Nucleus accumbens (tissue), 56 donors: ENCODE results near the gene HEMK1.

ENCODE experiments used
- DNase-seq, 56 donors: peaks; one replicate each; lab custom pipeline; 2025; lab: John Stamatoyannopoulos, UW

Gene HEMK1

DNA sequence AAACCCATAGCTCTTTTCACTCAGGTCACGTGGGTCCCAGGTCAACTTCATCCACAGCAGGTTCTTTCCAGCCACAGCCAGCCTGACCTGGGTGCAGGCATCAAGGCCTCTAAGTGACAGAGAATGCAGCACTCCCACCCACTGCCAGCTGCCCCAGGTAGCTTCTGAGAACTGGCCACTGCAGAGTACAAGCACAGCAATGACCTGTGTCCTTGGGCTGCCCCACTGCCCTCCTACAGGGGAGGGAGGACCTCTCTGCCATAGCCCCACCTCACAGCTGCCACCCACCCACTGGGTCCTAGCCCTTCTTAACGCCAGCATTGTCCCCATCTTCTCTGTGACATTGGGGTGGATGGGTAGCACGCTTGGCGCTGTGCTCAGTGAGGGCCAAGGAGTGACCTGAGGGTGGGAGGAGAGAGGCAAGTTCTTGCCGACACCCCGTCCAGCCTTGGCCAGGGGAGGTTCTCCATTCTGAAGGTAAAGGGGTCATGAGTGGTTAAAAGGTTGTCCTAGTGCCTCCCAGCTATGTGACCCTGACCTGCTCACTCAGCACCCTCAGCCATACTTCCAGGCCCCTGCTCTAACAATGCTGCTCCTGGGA is 29.9 kb downstream of the HEMK1 start:
- DNase-seq = no peak

DNA sequence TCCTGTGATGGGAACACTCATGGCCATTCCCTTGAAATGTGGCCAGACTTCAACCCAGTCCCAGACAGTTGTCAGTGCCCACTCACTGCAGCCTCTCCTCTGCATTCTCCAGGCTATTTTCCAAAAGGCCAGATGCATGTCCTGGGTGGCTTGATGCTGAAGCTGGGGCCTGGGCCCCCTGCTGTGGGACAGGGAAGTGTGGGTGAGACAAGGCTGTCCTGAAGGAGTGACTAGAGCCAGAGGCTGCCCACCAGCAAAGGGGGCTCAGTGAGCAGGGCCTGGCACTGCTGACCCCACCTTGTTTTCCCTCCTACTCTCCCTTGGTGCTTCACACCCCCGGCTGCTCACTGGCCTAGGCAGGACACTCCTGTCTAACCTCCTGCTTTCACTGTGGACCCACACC is 30.4 kb downstream of the HEMK1 start:
- DNase-seq = no peak

DNA sequence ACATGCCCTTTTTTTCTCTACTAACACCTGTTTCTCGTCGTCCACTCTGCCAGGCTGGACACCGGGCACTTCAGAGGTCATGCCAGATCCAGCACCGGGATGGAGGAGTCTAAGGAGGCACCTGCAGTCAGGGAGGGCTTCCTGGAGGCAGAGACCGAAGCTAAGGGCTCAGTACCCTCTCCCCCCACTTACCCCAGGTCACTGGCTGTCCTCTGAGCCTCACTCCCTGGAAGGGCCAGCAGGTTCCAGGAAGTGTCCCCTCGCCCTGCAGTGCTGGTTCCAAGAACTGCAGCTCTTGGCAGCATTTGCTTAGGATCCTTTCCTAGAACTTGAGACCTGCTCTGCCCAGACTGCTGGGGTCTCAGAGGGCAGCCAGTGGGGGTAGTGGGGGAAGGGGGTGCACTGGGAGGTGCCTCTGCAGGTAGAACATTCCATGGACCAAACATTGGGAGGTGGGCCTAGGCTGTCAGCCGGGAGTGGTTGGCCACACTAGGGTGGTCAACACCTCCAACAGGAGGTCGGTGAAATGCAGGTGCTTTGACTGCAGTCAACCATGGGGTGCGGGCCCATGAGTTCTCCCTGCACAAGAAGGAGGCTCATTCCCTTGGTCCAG is 30.9 kb downstream of the HEMK1 start:
- no peak for DNase-seq

DNA sequence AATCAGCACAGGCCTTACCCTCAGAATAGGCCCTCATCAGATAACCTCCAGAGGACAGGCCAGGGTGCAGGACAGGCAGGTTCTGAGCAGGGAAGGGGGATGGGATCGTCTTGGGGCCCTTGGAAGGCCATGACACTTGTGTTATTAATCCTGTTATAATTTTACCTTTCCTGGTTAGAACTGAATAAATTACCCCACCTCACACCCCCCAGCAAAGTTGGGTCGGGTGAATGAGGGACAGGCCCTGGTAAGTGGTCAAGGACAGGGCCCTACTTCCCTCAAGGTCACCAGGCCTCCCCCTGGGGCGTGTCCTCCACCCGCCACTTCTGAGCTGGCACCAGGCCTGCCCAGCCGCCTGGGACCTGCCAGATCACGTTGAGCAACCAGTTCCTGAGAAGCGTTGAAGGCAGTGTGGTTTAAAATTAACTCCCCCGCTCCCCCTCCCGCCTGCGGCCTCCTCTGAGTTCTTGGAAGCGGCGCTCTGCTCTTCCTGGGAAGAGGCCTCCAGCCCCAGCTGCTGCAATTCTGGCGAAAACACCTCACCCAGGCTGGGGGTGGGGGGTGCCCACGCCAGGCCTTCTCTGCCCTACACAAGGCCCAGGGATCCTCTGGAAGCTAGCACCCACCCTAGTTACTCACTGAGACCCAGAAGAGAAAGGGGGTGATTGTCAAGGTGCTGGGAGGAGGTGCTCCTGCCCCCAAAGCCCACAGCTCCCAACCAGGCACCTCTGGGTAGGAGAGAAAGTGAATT is 31.7 kb downstream of the HEMK1 start:
- peak in 55 of 56 donors; percentile 10 to 87 (median 63) for DNase-seq

DNA sequence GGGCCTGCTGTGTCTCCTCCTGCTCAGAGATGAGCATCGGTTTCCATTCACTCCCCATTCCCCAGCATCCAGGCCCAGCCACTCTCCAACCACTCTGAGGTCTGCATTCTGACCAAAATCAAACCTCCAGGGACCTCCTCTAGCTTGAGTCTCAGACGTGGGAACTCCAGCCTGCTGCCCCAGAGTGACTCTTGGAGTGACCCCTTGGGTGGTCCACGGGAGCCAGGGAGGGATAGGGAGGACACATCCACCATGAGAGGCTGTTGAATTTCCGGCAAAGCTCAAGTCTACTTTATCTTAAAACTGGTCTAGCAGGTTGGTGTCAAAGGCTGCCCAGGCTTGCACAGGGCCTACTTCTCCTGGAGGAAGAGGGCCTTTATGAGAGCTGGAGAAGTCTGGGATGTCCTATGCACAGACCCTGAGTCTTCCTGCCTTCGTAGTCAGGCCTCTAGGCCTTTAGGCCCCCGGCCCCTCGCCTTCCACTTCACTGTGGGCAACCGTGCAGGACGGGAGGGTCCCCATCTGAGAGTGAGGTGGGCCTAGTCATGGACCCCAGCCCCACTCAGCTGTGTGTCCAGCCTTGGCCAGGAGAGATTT is 33.4 kb downstream of the HEMK1 start:
- no peak for DNase-seq

DNA sequence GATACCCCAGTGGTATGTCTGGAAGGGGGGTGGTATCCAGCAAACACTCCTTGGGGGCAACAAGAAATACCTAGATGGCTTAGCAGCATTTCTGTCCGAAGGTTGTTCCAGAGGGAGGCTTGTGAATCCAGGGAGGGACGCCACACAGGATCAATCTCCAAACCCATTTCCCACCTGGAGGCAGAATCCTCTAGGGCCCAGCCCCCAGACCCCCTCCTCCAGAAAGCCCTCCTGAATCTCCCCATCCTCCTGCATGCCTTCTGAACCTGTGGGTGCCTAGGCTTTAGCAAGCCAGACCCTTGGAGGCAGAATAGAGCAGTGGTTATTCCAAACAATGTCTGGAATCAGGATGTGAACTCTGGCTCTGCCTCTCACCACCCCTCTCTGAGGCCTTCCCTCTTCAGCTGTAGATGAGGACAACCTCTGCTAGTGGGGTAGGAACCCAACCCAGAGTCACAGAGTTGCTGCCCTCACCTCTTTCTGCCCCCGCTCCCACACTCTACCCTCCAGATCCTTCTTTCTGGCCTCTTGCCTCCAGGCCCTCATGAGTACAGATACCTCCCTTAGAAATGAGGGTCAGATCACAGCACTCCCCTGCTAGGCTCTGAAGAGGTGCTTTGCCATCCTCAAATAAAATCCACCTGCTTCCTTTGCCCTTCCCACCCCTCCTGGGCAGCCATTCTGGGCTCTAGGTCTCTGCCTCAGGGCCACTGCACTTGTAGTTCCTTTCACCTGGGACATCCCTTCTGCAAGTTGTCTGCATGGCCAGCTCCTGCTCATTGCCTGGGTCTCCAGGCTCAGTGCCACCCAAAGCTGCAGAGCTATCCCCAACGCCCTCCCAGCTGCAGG is 34.2 kb downstream of the HEMK1 start:
- DNase-seq = no peak

DNA sequence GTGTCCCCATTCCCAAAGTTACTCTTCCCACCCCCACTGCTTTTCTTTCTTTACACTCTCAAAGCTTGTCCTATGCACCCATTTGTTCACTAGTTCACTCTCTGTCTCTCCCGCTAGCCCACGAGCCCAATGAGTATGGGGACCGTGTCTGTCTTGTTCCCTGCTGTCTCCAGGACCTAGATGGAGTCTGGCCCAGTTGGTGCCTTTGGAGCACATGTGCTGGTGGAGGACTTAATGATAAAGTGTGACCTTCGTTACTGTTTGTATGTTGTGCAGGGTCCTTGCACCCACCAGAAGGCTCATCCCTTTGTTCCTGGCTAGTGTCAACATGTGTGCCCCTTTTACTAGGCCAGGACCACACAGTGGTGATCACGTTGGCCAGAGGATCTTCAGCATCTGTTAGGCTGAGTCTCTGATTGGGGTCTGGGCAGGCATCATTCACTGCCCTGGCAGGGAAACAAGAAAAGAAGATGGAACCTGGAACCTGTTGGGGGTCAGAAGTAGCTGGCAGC is 34.8 kb downstream of the HEMK1 start:
- no peak for DNase-seq

DNA sequence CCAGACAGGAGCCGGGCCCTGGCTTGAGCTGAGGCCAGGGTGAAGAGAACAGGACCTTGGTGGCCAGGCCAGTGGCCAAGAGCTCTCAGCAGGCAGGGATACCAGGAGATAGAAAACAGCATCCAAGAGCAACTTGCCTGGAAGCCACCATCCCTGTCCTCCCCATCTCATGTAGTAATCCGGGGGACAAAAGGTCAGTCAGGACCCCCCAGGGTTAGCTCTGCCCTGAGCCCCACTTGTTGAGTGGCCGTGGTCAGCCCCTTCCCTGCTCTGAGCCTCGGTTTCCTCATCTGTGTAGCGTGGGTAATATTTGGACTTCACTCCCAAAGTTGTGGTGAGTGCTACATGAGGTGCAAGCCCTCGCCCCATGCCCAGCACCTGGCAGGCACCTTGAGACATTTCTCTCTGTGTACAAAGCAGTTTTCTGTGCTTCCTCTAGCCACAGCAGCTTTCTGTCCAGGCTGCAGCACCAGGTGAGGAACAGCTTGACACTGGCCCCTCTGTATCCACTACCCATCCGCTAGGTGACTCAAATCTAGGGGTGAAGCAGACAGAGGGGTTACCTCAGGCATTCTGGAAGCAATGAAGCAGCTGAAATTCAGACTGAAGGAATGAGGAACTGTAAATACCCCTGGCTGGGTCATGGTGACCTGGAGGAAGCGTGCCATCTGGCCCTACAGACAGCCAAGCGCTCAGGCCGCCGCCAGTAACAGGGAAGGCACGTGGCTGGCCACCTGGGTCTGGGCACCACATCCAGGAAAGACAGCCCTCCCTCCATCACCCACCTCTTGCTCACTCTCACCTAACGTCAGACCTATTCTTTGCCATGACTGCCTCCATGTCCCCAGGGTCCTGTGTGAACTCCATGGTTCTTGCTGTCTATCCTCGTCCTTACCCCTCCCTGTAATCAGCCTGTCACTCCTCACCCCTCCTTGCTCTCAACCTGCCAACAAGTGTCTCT is 35.6 kb downstream of the HEMK1 start:
- DNase-seq = no peak

DNA sequence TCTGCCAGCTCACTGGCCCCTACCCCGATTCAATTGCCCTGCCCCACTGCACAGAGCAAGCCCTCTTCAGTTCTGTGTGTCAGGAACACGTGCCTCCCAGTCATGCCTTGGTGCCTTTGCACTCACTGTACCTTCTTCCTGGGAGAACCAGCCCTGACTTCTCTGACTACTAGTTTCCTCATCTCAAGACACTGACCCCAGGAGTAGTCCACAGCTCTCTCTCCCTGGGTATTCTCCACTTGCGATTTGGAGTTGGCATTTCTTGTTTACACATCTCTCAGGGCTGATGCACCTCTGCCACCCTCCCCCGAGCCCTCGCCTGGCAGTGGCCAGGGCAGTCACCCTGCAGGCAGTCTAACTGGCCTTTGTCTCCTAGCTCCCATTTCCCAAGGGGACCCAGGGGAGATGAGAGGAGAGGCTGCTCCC is 36.6 kb downstream of the HEMK1 start:
- no peak for DNase-seq

DNA sequence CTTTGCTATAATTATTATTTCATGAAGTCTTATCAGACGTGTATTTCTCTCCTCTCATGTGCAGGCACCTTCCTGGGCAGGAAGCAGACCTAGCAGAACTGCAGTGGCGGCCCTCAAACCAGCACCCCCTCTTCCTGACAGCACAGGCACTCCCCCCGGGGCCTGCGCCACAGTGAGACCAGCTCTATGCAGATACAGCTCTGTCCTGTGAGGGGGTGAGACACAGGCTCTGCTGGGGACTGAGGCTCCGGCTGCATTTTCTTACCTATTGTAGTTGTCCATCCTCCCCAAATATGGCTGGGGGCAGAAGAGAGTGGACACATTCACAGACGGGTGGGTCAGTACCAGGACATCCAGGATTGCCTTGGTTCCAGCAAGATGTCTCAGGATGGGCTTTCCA is 37.3 kb downstream of the HEMK1 start:
- DNase-seq = no peak

DNA sequence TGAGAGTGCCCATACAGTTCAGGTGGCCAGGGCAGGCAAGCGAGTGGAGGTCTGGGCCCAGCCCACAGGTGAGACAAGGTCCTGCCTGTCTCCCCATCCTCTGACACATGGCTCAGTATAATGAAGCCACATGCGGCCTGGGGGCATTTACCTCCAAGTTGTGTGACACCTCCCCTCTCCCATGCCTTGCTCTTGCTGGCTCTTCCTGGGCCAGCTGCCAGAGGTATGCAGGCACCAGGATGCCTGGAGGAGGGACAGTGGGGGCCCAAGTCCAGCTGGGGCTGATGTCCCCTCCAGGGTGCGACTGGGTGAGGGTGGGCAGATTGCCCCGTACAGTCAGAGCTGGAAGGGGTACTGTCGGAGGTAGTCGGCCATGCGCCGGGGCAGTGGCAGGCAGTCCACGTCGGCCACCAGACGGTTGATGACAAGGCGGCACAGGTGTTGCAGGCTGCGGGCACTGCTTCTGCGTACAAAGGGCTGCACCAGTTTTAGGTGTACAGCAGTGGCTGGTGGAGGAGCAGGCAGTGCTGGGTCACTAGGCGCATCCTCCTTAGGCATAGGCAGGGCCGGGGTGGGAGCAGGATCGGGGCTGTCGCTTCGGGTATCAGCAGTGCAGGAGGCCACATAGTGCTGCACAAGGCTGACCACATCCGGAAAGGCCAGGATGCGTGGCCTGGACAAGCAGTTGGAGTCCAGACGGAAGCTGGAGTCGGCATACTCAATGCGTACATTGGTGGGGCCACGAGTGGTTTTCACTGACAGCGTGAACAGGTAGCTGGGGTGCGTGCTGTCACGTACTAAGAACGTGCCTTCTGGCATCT is 38.2 kb downstream of the HEMK1 start:
- DNase-seq = no peak

DNA sequence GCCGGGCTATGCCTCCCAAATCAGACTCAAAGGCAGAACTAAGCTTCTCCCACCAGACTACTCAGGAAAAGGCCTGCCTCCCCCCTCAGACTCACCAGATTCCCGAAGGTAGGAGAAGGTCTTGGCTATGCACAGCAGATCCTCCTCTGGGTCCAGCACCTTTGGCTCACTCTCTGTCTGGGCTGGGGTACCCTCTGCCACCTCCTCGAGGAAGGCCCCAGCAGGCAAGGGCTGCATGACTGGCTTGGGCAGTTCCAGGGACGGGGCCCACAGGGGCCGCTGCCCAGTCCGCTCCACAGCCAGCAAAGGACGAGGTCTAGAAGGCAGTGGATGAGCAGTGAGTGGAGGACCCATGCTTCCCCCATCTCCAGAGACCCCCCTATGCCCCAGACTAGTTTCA is 39.0 kb downstream of the HEMK1 start:
- DNase-seq = no peak

DNA sequence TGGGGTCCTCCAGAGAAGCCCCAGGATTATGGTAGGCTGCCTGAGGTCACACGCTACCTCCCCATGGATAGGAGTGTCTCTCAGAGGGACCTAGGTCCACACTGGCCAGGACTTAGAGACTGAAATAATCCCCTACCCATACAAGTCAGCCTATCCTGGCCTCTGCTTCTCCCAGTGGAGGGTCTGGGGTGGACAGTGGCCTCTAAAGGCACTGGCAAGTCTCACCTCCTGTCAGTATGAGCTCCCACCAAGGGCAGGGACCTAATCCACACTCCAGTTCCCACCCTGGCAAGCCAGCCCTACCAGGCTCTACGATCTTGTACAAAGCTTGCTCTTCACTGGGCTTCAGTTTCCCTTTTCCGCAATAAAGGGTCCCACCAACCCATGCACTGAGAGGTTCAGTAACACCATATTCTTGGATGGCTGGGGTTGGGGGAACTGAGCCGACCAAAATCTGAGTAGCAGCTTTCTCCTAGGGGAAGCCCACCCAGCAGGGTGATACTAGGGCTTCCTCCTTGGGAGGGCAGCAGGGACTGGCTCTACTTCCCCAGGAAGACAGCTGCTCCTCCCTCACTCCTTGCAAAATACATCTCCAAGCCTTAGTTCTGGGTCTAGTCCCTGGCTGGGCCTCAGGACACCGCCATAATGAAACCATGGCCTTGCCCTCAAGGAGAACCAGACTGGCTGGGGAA is 39.9 kb downstream of the HEMK1 start:
- DNase-seq = no peak

DNA sequence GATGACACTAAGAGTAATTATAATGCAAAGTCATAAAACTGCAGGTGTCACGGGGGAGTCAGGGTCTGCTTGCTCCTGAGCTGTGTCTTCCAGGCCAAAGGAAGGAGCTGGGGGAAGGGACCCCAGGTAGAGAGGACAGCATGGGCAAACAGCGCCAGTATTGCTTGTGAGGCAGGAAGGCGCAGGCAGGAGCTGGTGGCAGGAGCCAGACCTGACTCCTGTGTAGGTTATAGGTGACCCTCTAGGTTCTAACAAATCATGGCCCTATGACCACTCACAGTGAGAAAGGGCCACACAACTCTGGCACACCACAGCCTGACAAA is 40.4 kb downstream of the HEMK1 start:
- DNase-seq = no peak

DNA sequence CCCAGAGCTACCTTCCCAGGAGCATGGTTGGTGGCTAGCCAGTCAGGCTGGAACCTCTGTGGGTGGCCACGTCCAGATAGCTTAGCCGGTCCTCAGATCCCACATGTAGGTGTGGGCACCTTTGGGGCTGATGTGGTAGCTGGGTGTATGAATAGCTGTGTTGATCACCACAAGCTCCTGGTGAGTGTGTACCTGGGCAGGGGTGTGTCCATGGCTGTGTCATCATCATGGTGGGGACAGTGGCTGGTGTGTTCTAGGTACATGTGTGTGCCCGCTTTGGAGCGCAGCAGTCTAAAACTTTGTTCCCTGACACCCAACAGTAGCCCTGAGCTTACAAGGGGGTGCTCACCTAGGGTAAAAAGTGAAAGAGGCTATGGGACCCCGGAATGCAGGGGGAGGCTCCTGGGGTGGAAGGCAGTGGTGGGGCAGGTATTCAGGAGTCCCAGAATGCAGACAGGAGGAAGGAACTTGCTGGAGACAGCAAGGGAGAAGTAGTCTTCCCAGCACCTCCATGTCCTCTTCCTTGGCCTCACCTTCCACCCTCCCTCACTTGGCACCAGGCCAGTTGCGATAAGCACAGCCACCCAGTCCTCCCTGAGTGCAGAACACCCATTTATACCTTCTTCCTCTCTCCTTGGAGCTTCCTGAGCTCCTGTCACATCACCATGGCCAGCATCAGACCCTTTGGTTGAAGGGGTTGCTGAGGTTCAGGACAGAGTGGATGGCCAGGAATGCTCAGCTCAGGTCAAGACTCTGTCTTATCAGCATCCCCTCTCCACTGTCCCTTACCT is 41.1 kb downstream of the HEMK1 start:
- no peak for DNase-seq

DNA sequence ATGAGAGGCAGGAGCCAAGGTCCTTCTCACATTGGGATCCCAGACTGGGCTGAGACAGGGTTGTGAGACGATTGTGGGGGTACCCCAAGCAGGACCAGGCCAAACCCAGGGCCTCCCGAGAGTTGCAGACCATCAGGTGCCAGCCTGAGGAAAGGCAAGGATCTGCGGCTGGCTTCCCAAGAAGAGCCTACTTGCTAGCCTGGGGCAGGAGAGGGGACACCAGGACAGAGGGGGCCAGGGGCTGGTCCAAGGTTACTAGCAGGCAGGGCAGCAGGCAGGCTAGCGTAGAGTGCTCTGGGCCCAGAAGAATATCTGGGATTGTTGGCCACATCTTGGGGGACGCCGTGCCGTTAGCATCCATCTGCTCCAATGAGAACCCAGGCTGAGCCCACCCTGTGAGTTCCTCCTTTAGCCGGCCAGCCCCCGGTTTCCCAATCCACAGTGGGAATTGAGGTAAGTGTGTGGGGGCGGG is 41.7 kb downstream of the HEMK1 start:
- DNase-seq = no peak
